ENCODE results near the gene THUMPD2.
"Not testable (repeated sequence)": the region's sequence is repeated elsewhere in the genome, so short reads cannot be mapped to it uniquely, and the experiment has no call there.

THUMPD2 gene

DNA sequence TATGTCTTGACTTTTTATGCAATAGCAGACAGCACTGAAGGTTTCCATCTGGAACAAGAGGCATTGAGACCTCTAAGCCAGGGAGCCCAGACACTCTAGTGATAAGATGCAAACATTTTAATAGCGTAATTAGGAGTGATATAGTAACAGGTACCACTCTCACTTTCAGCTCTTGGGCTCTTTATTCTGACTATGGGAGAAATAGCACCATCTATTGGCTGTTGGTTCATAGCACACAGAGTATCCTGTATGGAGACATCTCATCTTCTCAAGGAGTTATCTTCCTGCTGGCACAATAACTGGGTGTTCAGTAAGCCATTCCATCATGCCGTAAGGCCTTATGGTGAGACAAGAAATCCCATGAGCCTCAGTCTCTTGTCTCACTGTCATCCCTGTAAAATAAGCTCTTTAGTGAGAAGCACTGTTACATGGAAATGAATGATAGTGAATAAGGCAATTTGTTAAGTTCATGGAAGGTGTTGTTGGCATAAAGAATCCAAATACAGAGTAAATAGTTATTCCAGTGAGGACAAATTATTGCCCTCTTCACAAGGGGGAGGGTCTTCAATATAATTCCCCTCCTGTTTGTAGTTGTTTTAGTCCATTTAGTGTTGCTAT lies 48.3 kb downstream of the THUMPD2 start:
- H3K4me3 ChIP-seq = no peak overlapping the region
- no peak overlapping the region for H3K9ac ChIP-seq (ENCODE audit: insufficient read length)
- no peak for DNase-seq (ENCODE audit: low read depth, low spot score)
- no peak overlapping the region for H3K27ac ChIP-seq
- H3K9me3 ChIP-seq (ENCODE audit: low read depth, low read length) = no peaks in the 10 kb centered on the region
- TF ChIP-seq EZH2 (IDR thresholded peaks at IDR 0.05) = no peak
- TF ChIP-seq POLR2AphosphoS5 (IDR thresholded peaks at IDR 0.05; ENCODE audit: borderline replicate concordance, low read depth, low read length) = no peak
- TF ChIP-seq FOXP2 (optimal IDR thresholded peaks at IDR 0.05; ENCODE audit: control extremely low read depth, extremely low read length, insufficient read depth) = no peak
- H3K36me3 ChIP-seq (ENCODE audit: insufficient read depth, low read length) = peaks cover 22% of the 10 kb centered on the region

DNA sequence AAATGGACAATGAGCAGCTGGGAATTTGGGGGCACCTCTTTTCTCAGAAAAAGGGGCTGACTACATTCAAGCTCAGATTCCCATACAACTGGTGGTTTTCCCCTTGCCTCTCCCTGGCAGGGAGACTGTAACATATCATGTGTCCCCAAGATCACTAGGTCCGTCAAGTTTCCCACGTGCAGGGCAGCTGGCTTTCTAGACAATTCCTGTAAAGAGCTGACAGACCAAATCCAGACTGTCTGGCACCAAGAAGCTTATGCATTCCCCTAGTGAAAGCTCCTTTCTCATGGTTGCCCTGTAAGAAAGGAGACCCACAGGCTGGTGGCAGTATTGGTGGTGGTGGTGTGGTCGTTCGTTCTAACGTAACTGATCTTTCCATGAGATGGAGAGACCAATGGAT lies 48.8 kb downstream of the THUMPD2 start:
- Histone ChIP-seq H3K4me3 (no peak overlapping the region), H3K9me3 (ENCODE audit: low read depth, low read length) (no peaks in the 10 kb centered on the region), H3K9ac (ENCODE audit: insufficient read length) (no peak overlapping the region), H3K36me3 (ENCODE audit: insufficient read depth, low read length) (peaks cover 17% of the 10 kb centered on the region), H3K27ac (no peak overlapping the region)
- TF ChIP-seq POLR2AphosphoS5 (IDR thresholded peaks at IDR 0.05; ENCODE audit: borderline replicate concordance, low read depth, low read length) (no peak), EZH2 (IDR thresholded peaks at IDR 0.05) (no peak), FOXP2 (optimal IDR thresholded peaks at IDR 0.05; ENCODE audit: control extremely low read depth, extremely low read length, insufficient read depth) (no peak)
- DNase-seq (ENCODE audit: low read depth, low spot score) = no peak

DNA sequence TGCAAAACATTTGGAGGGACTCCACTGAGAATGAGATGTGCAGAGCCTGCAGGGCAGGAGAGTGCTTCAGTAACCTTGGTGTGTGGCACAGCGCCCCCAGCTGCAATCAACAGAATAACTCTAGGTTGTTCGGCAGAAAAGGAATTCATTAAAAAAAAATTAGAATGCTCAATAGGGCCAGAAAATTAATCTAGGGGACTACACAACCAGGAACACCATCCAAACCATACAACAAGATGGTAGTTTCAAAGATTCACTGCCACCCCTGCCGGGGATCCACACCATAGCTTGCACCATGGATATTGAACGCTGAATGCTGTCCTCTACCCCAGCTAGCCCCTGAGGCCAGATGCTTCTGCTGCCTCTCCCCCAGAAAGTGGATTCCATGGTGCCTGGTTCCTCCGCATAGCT lies 50.1 kb downstream of the THUMPD2 start:
- H3K9ac ChIP-seq (ENCODE audit: insufficient read length) = no peak overlapping the region
- no peak overlapping the region for H3K4me3 ChIP-seq
- TF ChIP-seq FOXP2 (optimal IDR thresholded peaks at IDR 0.05; ENCODE audit: control extremely low read depth, extremely low read length, insufficient read depth) (no peak), EZH2 (IDR thresholded peaks at IDR 0.05) (no peak), POLR2AphosphoS5 (IDR thresholded peaks at IDR 0.05; ENCODE audit: borderline replicate concordance, low read depth, low read length) (no peak)
- no peak for DNase-seq (ENCODE audit: low read depth, low spot score)
- peaks cover 4% of the 10 kb centered on the region; the same call in 1 of the 2 replicates for H3K36me3 ChIP-seq (ENCODE audit: insufficient read depth, low read length)
- no peak overlapping the region for H3K27ac ChIP-seq
- H3K9me3 ChIP-seq (ENCODE audit: low read depth, low read length) = no peaks in the 10 kb centered on the region

GRCh38 chr2:39728085-39728484 lies 51.0 kb downstream of the THUMPD2 start:
- not testable (repeated sequence) for H3K27ac ChIP-seq; H3K36me3 ChIP-seq (ENCODE audit: insufficient read depth, low read length); H3K9ac ChIP-seq (ENCODE audit: insufficient read length); H3K4me3 ChIP-seq; H3K9me3 ChIP-seq (ENCODE audit: low read depth, low read length); DNase-seq (ENCODE audit: low read depth, low spot score)

DNA sequence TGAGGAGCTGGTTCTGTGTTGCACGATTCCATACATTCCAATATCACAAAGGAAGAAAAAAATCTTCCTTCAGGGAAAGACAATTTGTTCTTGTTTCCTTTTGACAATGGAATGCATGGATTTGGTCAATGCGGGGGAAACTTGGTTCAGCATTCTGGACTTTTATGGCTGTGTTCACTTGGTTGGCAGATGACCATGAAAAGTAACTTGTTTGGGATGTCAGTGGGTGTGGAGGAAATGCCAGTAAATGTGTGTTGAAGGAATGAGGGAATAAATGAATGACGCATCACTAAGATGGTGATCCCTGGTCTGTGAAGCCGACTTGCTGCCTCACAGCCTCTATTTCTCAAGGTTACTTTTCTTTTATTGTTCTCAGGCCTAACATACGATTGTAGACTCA lies 53.7 kb downstream of the THUMPD2 start:
- Histone ChIP-seq H3K9me3 (ENCODE audit: low read depth, low read length) (no peaks in the 10 kb centered on the region), H3K9ac (ENCODE audit: insufficient read length) (no peak overlapping the region), H3K27ac (no peak overlapping the region), H3K4me3 (no peak overlapping the region), H3K36me3 (ENCODE audit: insufficient read depth, low read length) (no peaks in the 10 kb centered on the region)
- no peak for DNase-seq (ENCODE audit: low read depth, low spot score)
- TF ChIP-seq POLR2AphosphoS5 (IDR thresholded peaks at IDR 0.05; ENCODE audit: borderline replicate concordance, low read depth, low read length) (no peak), EZH2 (IDR thresholded peaks at IDR 0.05) (no peak), FOXP2 (optimal IDR thresholded peaks at IDR 0.05; ENCODE audit: control extremely low read depth, extremely low read length, insufficient read depth) (no peak)

DNA sequence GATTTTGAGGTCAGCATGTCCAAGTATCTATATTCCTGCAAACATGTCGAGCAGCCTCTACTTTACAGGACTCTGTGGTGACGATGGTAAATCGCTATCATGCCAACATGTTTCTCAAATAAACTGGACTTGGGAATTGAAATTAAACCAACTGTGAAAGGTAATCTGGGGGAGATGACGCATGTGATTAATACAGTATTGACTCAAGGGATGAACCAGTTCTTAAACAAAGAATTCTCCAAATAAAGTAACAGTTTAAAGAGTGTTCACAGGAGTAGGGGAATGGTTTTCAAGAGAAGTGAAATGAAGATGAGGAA lies 54.3 kb downstream of the THUMPD2 start:
- no peak for DNase-seq (ENCODE audit: low read depth, low spot score)
- H3K9me3 ChIP-seq (ENCODE audit: low read depth, low read length) = no peaks in the 10 kb centered on the region
- no peak overlapping the region for H3K4me3 ChIP-seq
- no peak for TF ChIP-seq FOXP2 (optimal IDR thresholded peaks at IDR 0.05; ENCODE audit: control extremely low read depth, extremely low read length, insufficient read depth)
- TF ChIP-seq POLR2AphosphoS5 (IDR thresholded peaks at IDR 0.05; ENCODE audit: borderline replicate concordance, low read depth, low read length) = no peak
- no peak for TF ChIP-seq EZH2 (IDR thresholded peaks at IDR 0.05)
- H3K9ac ChIP-seq (ENCODE audit: insufficient read length) = no peak overlapping the region
- H3K36me3 ChIP-seq (ENCODE audit: insufficient read depth, low read length) = no peaks in the 10 kb centered on the region
- H3K27ac ChIP-seq = no peak overlapping the region

DNA sequence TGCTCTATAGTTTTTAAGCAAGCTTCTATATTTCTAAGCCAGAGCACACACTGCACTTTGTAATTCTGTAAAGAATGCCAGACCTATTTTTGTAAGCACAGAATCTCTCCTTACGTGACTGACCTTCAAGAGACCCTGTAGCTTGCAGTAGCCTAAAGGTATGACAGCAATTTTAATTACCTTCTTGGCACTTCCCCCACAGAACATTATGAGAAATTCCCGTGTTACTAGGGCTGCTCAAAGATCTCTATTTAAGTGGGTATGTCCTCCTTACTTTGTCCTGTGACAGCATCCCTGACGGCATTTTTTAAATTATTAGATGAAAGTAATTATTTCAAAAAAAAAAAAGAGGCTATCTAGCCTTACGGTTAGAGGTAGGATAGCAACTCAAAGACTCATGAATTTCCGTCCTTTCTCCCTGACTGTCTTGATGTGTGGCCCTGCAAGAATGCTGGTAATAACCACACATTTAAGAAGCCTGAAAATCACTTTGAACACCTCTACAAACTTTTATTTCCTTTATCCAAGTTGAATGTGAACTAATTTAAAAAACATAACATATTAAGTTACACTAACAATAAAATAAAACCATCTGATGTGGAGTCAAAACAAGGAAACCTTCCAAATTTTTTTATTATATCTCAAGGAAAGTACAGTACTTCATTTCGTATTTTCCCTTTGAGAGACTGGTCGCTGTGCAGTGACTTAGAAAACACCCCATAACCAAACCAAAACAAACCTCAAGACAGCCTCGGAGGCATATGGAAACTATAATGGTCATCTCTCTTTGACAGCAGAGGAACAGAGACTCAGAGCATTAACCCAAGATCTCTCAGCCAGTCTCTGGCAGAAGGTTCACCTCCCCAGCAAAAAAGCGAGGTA lies 54.9 kb downstream of the THUMPD2 start:
- no peak overlapping the region for H3K4me3 ChIP-seq
- no peaks in the 10 kb centered on the region for H3K9me3 ChIP-seq (ENCODE audit: low read depth, low read length)
- no peak overlapping the region for H3K27ac ChIP-seq
- TF ChIP-seq FOXP2 (optimal IDR thresholded peaks at IDR 0.05; ENCODE audit: control extremely low read depth, extremely low read length, insufficient read depth) = no peak
- TF ChIP-seq EZH2 (IDR thresholded peaks at IDR 0.05) = no peak
- no peak for TF ChIP-seq POLR2AphosphoS5 (IDR thresholded peaks at IDR 0.05; ENCODE audit: borderline replicate concordance, low read depth, low read length)
- no peaks in the 10 kb centered on the region for H3K36me3 ChIP-seq (ENCODE audit: insufficient read depth, low read length)
- no peak for DNase-seq (ENCODE audit: low read depth, low spot score)
- H3K9ac ChIP-seq (ENCODE audit: insufficient read length) = no peak overlapping the region

DNA sequence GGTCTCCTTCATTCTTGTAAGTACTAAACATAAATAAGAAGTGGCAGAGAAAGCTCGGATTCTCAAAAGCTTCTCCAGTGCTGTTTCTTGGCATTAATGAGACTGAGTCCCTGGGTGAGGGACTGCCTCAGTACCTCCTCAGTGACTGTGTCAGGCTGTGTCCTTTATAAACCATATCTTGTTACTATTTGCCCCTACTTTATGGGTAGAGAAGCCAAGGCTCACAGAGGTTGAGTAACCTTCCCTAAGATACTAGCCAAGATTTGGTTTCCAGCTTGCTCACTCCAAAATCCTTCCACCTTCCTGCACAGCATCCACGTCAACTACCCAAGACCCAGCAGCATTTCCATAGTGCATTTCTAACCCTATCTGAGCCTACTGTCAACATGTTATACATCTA lies 55.6 kb downstream of the THUMPD2 start:
- TF ChIP-seq FOXP2 (optimal IDR thresholded peaks at IDR 0.05; ENCODE audit: control extremely low read depth, extremely low read length, insufficient read depth) = no peak
- DNase-seq (ENCODE audit: low read depth, low spot score) = no peak
- H3K36me3 ChIP-seq (ENCODE audit: insufficient read depth, low read length) = no peaks in the 10 kb centered on the region
- no peak overlapping the region for H3K4me3 ChIP-seq
- no peaks in the 10 kb centered on the region for H3K9me3 ChIP-seq (ENCODE audit: low read depth, low read length)
- no peak overlapping the region for H3K27ac ChIP-seq
- H3K9ac ChIP-seq (ENCODE audit: insufficient read length) = no peak overlapping the region

DNA sequence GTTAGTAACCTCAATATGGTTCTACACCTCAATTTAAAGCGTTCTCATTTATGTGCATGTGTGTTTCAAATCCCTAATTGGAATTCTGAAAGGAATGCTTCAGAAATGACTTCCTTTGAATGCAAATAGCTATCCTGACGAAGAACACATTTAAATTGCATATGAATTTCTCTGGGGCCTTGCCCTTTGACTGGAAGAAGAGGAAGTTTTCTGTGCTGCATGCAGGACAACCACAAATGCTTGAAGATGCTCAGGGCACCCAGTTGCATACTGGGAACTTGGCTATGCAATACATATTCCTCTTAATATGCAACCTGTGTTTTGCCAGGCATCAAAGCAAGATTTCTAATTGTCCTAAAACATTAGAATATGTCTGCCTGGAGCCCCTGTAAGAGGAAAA lies 58.1 kb downstream of the THUMPD2 start:
- no peaks in the 10 kb centered on the region for H3K36me3 ChIP-seq (ENCODE audit: insufficient read depth, low read length)
- no peak overlapping the region for H3K9ac ChIP-seq (ENCODE audit: insufficient read length)
- TF ChIP-seq EZH2 (IDR thresholded peaks at IDR 0.05) (no peak), POLR2AphosphoS5 (IDR thresholded peaks at IDR 0.05; ENCODE audit: borderline replicate concordance, low read depth, low read length) (no peak), FOXP2 (optimal IDR thresholded peaks at IDR 0.05; ENCODE audit: control extremely low read depth, extremely low read length, insufficient read depth) (no peak)
- H3K9me3 ChIP-seq (ENCODE audit: low read depth, low read length) = no peaks in the 10 kb centered on the region
- DNase-seq (ENCODE audit: low read depth, low spot score) = no peak
- H3K4me3 ChIP-seq = no peak overlapping the region
- no peak overlapping the region for H3K27ac ChIP-seq

Measured in SK-N-MC (cell line).